Activated naive CD4-positive, alpha-beta T cell treated with anti-CD3 and anti-CD28 coated beads, Interleukin-2, amount 50 U/mL, for 72 hours (primary cell): Measurements from ENCODE around the gene WDR45. TPM values are rescaled to one million over a fixed set of nuclear protein-coding genes. Genes with fewer than 3 reads are reported as not detected.
A peak's percentile ranks its signal among the peaks of the same experiment; 100 is the strongest.

Experiments used
- ATAC-seq, 2 donors: fragments of 150-1000 bp; cut with Tn5 transposase; 2 replicates each; pipeline ENCODE4 v1.10.0; 2021; ENCODE audit warnings: mild to moderate bottlenecking in 2 of 2, moderate library complexity in 2 of 2
- DNase-seq, 2 donors: peaks; one replicate each; pipeline ENCODE4 v3.0.0; 2021 to 2022; ENCODE audit warnings: low spot score in 2 of 2
- H3K27ac Mint-ChIP-seq, 2 donors: one replicate each; pipeline ENCODE4 v1.8.0; 2022; ENCODE audit warnings: mild to moderate bottlenecking in 2 of 2, mixed read lengths in 2 of 2
- H3K36me3 Mint-ChIP-seq, 2 donors: one replicate each; pipeline ENCODE4 v1.8.0; 2022; ENCODE audit warnings: mixed read lengths in 2 of 2
- H3K9me3 Mint-ChIP-seq, 2 donors: one replicate each; pipeline ENCODE4 v1.8.0; 2022; ENCODE audit warnings: mixed read lengths in 2 of 2
- total RNA-seq, 2 donors: library from RNA; stranded (reverse); gene quantifications; one replicate each; pipeline ENCODE4 v1.2.3, GENCODE V29; 2022

WDR45 gene
- total RNA-seq, 2 donors from 2014 or later = 24.6 to 57.5 TPM

- Mint-ChIP-seq H3K36me3 (no peaks in the 10 kb centered on the region), H3K9me3 (no peaks in the 10 kb centered on the region), H3K27ac (peak overlapping the region in 1 of 2 donors; percentile 61)
- ATAC-seq = no peak
- no peak for DNase-seq
Measured at GRCh38 chrX:49061916-49062315, 17.8 kb downstream of the WDR45 start.

- Mint-ChIP-seq H3K9me3 (no peaks in the 10 kb centered on the region), H3K27ac (peak overlapping the region in 1 of 2 donors; percentile 61), H3K36me3 (no peaks in the 10 kb centered on the region)
- ATAC-seq (no peak), DNase-seq (no peak)
Measured at GRCh38 chrX:49061490-49061889, 18.2 kb downstream of the WDR45 start.

GRCh38 chrX:49060914-49061313 is 18.8 kb downstream of the WDR45 start:
- Mint-ChIP-seq H3K9me3 (no peaks in the 10 kb centered on the region), H3K36me3 (no peaks in the 10 kb centered on the region), H3K27ac (peak overlapping the region in 1 of 2 donors; percentile 61)
- DNase-seq = no peak
- no peak for ATAC-seq

GRCh38 chrX:49059681-49060085 is 20.0 kb downstream of the WDR45 start:
- Mint-ChIP-seq H3K9me3 (no peaks in the 10 kb centered on the region), H3K27ac (no peak overlapping the region), H3K36me3 (no peaks in the 10 kb centered on the region)
- no peak for DNase-seq
- no peak for ATAC-seq

- H3K27ac Mint-ChIP-seq = no peak overlapping the region
- ATAC-seq (no peak), DNase-seq (no peak)
- H3K36me3 Mint-ChIP-seq = peaks cover 0 to 3% of the 10 kb centered on the region in 2 donors
- no peaks in the 10 kb centered on the region for H3K9me3 Mint-ChIP-seq
Measured at GRCh38 chrX:49059201-49059600, 20.5 kb downstream of the WDR45 start.

GRCh38 chrX:49058794-49059193 is 20.9 kb downstream of the WDR45 start, which contains the start of gene CCDC120:
Gene CCDC120, plus strand, starts transcription at chrX:49058999. Its CDS starts 3,043 bp downstream, at chrX:49062042.
- Mint-ChIP-seq H3K27ac (peak within 1 kb of the TSS in 1 of 2 donors; percentile 44), H3K9me3 (no peaks in the 10 kb centered on the region), H3K36me3 (peaks cover 0 to 6% of the 10 kb centered on the region in 2 donors)
- DNase-seq (no peak), ATAC-seq (no peak)

GRCh38 chrX:49054073-49054762 is 25.5 kb downstream of the WDR45 start:
- peaks cover 0 to 5% of the 10 kb centered on the region in 2 donors for H3K9me3 Mint-ChIP-seq
- ATAC-seq = no peak
- peaks cover 0 to 6% of the 10 kb centered on the region in 2 donors for H3K36me3 Mint-ChIP-seq
- DNase-seq = no peak
- peak overlapping the region; percentile 89 to 93 for H3K27ac Mint-ChIP-seq

- peak; percentile 93 for ATAC-seq
- H3K36me3 Mint-ChIP-seq = peaks cover 0 to 6% of the 10 kb centered on the region in 2 donors
- DNase-seq = peak; percentile 66 to 78
- H3K9me3 Mint-ChIP-seq = peaks cover 0 to 5% of the 10 kb centered on the region in 2 donors
- H3K27ac Mint-ChIP-seq = peak overlapping the region; percentile 90 to 93
Measured at GRCh38 chrX:49053223-49054072, 26.2 kb downstream of the WDR45 start.

- ATAC-seq = no peak
- Mint-ChIP-seq H3K27ac (peak overlapping the region; percentile 55 to 92), H3K36me3 (peaks cover 6 to 13% of the 10 kb centered on the region in 2 donors), H3K9me3 (no peaks in the 10 kb centered on the region)
- no peak for DNase-seq
Measured at GRCh38 chrX:49043987-49044281, 35.8 kb downstream of the WDR45 start.

GRCh38 chrX:49043220-49043986 is 36.3 kb downstream of the WDR45 start, which contains the start of gene TFE3:
Gene TFE3, minus strand, starts transcription at chrX:49043357. Its CDS starts 131 bp downstream, at chrX:49043226.
- ATAC-seq = peak; percentile 92
- Mint-ChIP-seq H3K9me3 (no peaks in the 10 kb centered on the region), H3K27ac (peak within 1 kb of the TSS; percentile 92 to 96)

GRCh38 chrX:49042581-49043219 is 37.0 kb downstream of the WDR45 start:
- ATAC-seq = peak in 1 of 2 donors; percentile 9
- Mint-ChIP-seq H3K9me3 (no peaks in the 10 kb centered on the region), H3K27ac (peak overlapping the region; percentile 92 to 96), H3K36me3 (peaks cover 6 to 23% of the 10 kb centered on the region in 2 donors)
- DNase-seq = no peak

More at GRCh38 chrX:49043220-49043986, 36.3 kb downstream of the WDR45 start, which contains the start of gene TFE3:
- peak; percentile 88 to 97 for DNase-seq
- H3K36me3 Mint-ChIP-seq = peaks cover 6 to 19% of the 10 kb centered on the region in 2 donors

- peak overlapping the region; percentile 92 to 96 for H3K27ac Mint-ChIP-seq
- ATAC-seq (no peak), DNase-seq (no peak)
- peaks cover 6 to 25% of the 10 kb centered on the region in 2 donors for H3K36me3 Mint-ChIP-seq
- H3K9me3 Mint-ChIP-seq = no peaks in the 10 kb centered on the region
Measured at GRCh38 chrX:49041744-49042580, 37.7 kb downstream of the WDR45 start.

GRCh38 chrX:49040376-49040955 is 39.2 kb downstream of the WDR45 start:
- DNase-seq (no peak), ATAC-seq (no peak)
- Mint-ChIP-seq H3K27ac (peak overlapping the region in 1 of 2 donors; percentile 81), H3K36me3 (peaks cover 6 to 25% of the 10 kb centered on the region in 2 donors), H3K9me3 (no peaks in the 10 kb centered on the region)

GRCh38 chrX:49039598-49040375 is 39.9 kb downstream of the WDR45 start:
- peaks cover 6 to 25% of the 10 kb centered on the region in 2 donors for H3K36me3 Mint-ChIP-seq
- peak in 1 of 2 donors; percentile 13 for ATAC-seq
- peak overlapping the region in 1 of 2 donors; percentile 81 for H3K27ac Mint-ChIP-seq
- no peaks in the 10 kb centered on the region for H3K9me3 Mint-ChIP-seq
- DNase-seq = no peak
